Endothelial cell of umbilical vein (primary cell): ENCODE measurements around the gene FMN2.

ENCODE experiments used
- CTCF ChIP-seq, 2 donors: IDR thresholded peaks; 1 replicate in 1 of 2; 2 replicates in 1 of 2; pipeline ENCODE4 v1.5.1; 2011; ENCODE audit warnings: low read length in 2 of 2, mild to moderate bottlenecking in 2 of 2, moderate library complexity in 2 of 2, control low read depth in 1 of 2, inconsistent platforms in 1 of 2, low read depth in 1 of 2; ENCODE audit not compliant: insufficient read depth in 1 of 2; ENCODE audit errors: extremely low read depth in 1 of 2
- FOS ChIP-seq: IDR thresholded peaks from 2 replicates; pipeline ENCODE4 v1.6.1; 2011; ENCODE audit warnings: mild to moderate bottlenecking, low read length, moderate library complexity, borderline replicate concordance; ENCODE audit not compliant: insufficient read depth
- MAX ChIP-seq: IDR thresholded peaks from 2 replicates; pipeline ENCODE4 v1.6.1; 2011; ENCODE audit not compliant: insufficient read depth, insufficient read length
- POLR2A ChIP-seq: IDR thresholded peaks from 2 replicates; pipeline ENCODE4 v1.6.1; 2012; ENCODE audit warnings: low read depth, mild to moderate bottlenecking, control low read depth, low read length
- POLR2AphosphoS5 ChIP-seq: IDR thresholded peaks from 2 replicates; pipeline ENCODE4 v1.6.1; 2012; ENCODE audit warnings: low read depth, mild to moderate bottlenecking, control low read depth, low read length, moderate library complexity; ENCODE audit not compliant: insufficient read depth

- TF ChIP-seq CTCF (IDR thresholded peaks at IDR 0.05; ENCODE audit: extremely low read depth in 1 of 2, insufficient read depth in 1 of 2, low read depth in 1 of 2, low read length in 2 of 2), result no peak
- no peak for TF ChIP-seq POLR2AphosphoS5
- no peak for TF ChIP-seq POLR2A
- TF ChIP-seq MAX, result no peak
- no peak for TF ChIP-seq FOS
These were observed 26.2 kb downstream of the FMN2 start for GRCh38 chr1:240117930-240118329.
